Activated CD8-positive, alpha-beta memory T cell treated with anti-CD3 and anti-CD28 coated beads, Interleukin-2, amount 50 U/mL, for 24 hours (primary cell): Measurements from ENCODE around the gene CDC25C.
"Not testable (repeated sequence)": the region's sequence is repeated elsewhere in the genome, so short reads cannot be mapped to it uniquely, and the experiment has no call there.

Experiments
- DNase-seq: peaks from one replicate; pipeline ENCODE4 v3.0.0-alpha.2; 2020; ENCODE audit errors: extremely low read depth

The CDC25C gene

GRCh38 chr5:138275895-138276294, 55.7 kb downstream of the CDC25C start:
- DNase-seq = no peak

- no peak for DNase-seq
Observed at GRCh38 chr5:138275379-138275782, 56.2 kb downstream of the CDC25C start.

- DNase-seq = no peak
Observed at GRCh38 chr5:138274189-138274853, 57.3 kb downstream of the CDC25C start, which contains the start of gene GFRA3. GFRA3 (minus strand) TSS chr5:138274621; CDS start chr5:138274424, 197 bp downstream.

GRCh38 chr5:138273834-138274188, 57.8 kb downstream of the CDC25C start:
- no peak for DNase-seq

- no peak for DNase-seq
Observed at GRCh38 chr5:138272681-138273080, 58.9 kb downstream of the CDC25C start.

GRCh38 chr5:138271281-138271680, 60.3 kb downstream of the CDC25C start:
- DNase-seq = no peak

- no peak for DNase-seq
Observed at GRCh38 chr5:138264183-138264582, 67.4 kb downstream of the CDC25C start.

GRCh38 chr5:138263581-138263980, 68.0 kb downstream of the CDC25C start:
- no peak for DNase-seq

- no peak for DNase-seq
Observed at GRCh38 chr5:138258704-138259292, 72.8 kb downstream of the CDC25C start.

- no peak for DNase-seq
Observed at GRCh38 chr5:138257583-138257982, 74.0 kb downstream of the CDC25C start.

- no peak for DNase-seq
Observed at GRCh38 chr5:138252944-138253343, 78.7 kb downstream of the CDC25C start.

GRCh38 chr5:138247800-138248199, 83.8 kb downstream of the CDC25C start:
- not testable (repeated sequence) for DNase-seq

GRCh38 chr5:138246822-138247221, 84.8 kb downstream of the CDC25C start:
- no peak for DNase-seq

GRCh38 chr5:138246334-138246733, 85.3 kb downstream of the CDC25C start:
- no peak for DNase-seq

- no peak for DNase-seq
Observed at GRCh38 chr5:138245717-138246116, 85.9 kb downstream of the CDC25C start.

GRCh38 chr5:138243794-138244193, 87.8 kb downstream of the CDC25C start:
- DNase-seq = no peak

- no peak for DNase-seq
Observed at GRCh38 chr5:138241688-138242571, 89.7 kb downstream of the CDC25C start.

GRCh38 chr5:138240650-138241385, 90.8 kb downstream of the CDC25C start:
- DNase-seq = no peak

- no peak for DNase-seq
Observed at GRCh38 chr5:138238034-138238433, 93.6 kb downstream of the CDC25C start.
